GM15510 (cell line): ENCODE results near the gene TBCD.

ENCODE experiments used
- POLR2A ChIP-seq: IDR thresholded peaks from 3 replicates; pipeline ENCODE4 v1.6.1; 2011; ENCODE audit warnings: borderline replicate concordance; ENCODE audit not compliant: insufficient read length; ENCODE audit errors: extremely low read depth

The TBCD gene

DNA sequence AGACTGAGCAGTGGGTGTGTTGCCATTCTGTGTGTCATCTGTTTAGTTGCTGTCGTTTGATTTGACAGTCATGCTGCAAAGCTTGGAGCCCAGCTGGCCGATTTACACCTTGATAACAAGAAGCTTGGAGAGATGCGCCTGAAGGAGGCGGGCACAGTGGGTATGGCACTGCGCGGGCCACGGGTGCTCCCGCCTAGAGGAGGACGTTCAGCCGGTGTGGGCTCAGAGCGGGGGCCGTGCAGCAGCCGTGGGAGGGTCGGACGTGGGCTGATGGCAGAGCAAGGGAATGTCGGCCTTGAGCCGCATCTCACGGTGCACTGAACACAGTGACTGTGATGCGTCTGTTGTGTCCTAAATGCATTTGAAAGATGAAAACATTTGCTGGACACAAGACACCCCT lies 31.7 kb upstream of the TBCD start:
- no peak for TF ChIP-seq POLR2A

DNA sequence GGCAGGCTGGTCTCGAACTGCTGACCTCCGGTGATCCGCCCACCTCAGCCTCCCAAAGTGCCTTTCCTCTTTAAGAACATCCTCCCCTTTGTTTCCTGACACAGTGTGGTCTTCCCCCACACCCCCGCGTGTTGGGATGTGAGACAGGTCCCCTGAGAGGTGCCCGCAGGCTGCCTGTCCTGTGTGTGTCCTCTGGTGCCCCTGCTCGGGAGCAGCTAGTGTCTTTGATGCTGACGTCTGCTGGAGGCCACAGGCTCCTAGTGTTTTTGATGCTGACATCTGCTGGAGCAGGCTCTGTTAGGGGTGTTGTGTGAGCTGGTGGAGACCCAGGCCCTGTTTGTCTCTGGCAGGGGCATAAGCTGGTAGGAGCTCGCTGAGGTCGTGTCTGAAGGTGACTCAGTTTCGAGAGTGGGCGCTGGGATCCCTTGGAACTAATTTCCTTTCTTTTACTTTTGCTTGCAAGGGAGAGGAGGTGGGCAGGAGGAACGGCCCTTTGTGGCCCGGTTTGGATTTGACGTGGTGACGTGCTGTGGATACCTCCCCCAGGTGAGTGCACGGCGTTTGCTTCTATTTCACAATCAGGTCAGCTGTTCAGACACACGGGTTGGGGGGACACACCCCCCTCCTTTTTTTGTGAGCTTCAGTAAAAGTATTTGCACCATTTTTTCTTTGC lies 29.4 kb upstream of the TBCD start:
- no peak for TF ChIP-seq POLR2A

DNA sequence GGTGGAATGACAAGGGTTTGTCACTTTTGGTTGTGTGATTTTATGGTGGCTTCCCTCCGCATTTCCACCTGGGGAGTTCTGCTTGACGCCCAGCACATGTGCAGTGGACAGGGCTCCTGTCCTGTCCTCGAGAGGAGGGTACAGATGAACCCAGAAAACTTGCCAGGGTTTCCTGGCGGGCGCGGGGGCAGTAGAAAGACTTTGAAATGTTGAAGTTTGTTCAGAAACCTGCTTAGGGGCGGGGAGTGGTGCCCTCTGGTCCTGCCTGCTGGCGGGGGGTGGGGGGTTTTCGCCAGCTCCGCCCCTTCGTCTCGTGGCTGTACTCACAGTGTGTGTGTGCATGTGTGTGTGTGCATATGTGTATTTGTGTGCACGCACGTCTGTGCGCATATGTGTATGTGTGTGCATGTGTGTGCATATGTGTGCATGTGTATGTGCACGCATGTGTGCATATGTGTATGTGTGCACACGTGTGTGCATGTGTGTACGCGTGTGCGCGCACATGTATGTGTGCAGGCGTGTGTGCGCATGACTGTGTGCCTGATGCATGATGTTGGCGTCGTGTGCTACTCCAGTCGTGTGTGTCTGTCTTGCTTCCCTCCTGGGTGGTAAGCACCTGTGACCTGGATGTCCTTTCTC lies 28.6 kb upstream of the TBCD start:
- TF ChIP-seq POLR2A: no peak

DNA sequence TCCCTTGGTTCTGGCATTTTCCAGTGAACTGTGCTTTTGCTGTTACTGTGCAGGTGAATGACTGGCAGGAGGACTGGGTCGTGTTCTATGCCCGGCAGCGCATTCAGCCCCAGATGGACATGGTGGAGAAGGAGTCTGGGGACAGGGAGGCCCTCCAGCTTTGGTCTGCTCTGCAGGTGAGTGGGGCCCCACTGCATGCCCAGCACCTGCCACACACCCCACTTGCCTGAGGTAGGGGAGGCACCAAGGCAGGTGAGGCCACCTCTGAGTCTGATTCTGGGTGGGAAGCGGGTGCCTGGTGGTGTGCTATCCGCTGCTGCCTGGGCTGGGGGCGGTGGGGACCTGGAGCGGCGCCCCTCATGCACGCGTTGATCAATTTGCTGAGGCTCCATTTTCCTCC lies 25.4 kb upstream of the TBCD start:
- no peak for TF ChIP-seq POLR2A

DNA sequence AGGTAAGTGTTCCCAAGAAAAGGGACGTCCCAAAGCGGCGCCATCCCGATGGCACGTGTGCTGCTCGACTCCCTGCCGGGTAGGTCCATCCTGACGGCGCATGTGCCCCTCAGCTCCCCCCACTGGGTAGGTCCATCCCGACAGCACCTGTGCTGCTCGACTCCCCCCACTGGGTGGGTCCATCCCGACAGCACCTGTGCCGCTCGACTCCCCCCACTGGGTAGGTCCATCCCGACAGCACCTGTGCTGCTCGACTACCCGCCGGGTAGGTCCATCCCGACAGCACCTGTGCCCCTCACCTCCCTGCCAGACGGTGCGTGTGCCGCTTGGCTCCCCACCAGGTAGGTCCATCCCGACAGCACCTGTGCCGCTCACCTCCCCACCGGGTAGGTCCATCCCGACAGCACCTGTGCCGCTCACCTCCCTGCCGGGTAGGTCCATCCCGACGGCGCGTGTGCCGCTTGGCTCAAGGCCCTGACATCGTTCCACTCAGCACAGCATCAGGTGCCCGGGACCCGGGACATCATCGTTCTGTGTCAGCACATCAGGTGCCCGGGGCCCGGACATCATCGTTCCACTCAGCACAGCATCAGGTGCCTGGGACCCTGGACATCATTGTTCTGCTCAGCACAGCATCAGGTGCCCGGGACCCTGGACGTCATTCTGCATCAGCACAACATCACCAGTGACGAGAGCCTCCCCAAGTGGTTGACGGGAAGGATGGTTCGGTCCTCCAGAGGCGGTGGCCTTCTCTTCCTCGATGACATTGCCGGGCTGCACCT lies 22.2 kb upstream of the TBCD start:
- no peak for TF ChIP-seq POLR2A

DNA sequence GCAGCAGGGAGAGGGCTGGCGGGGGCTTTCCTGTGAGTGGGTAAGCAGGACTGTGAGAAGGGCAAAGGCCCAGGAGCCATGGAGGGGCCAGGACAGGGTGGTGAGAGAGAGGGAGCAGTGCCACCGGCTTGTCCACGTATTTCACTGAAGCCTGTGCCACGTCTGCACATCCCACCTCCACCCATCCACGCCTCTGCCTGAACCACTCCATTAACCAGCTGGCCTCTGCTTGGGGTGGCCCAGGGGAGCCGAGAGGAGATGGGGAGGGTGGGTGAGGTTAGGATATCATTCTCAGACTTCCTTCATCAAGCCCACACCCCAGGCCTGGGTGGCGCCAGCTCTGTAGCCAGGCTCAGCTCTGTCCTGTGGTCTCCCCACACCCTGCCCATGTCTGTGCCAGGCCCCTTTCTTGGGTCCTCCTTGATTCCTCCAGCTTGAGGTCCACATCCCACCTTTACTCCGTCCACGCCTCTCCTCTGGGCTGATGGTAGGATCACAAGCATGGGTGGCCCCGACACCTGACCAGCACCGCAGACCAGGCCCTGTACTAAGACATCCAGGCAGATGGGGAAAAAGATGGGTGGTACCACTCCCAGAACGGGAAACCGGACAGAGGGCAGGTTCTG lies 19.6 kb upstream of the TBCD start:
- no peak for TF ChIP-seq POLR2A

DNA sequence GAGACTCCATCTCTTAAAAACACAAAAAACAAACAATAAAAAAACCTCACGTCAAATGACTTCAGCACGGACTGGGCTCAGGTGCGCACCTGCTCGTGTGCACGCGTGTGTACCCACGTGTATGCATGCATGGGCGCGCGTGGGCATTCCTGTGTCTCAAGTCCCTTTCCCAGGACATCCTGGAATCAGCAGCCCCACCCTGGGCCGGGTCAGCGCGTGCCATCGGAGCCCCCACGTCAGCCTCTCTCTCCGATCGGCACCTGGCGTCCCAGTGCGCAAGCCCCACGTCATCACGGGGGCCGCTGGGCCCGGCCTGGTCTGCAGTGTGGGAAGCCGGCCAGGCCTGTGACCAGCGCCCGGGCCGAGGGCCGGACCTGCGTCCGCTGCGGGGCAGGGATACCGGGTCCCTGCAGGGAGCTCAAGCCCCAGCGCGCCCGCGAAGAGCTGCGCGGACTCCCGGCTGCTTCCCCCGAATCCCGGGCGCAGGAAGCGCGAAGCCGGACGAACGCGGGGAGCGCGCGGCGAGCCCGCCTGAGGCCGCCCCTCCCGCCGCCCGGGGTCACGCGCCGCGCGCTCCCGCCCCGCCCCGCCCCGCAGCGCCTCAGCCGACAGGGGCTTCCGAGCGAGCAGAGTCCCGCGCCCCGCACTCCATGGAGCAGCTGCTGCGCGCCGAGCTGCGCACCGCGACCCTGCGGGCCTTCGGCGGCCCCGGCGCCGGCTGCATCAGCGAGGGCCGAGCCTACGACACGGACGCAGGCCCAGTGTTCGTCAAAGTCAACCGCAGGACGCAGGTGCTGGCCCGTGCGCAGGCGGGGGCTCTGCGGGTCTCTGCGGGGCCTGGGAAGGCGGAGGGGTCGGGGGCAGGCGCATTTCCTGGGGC lies 16.6 kb upstream of the TBCD start, which contains the start of gene FN3K:
Gene FN3K, plus strand, starts transcription at position 629 of the 880 bp plus-strand sequence. Its CDS starts 22 bp downstream, at position 651.
- TF ChIP-seq POLR2A: no peak

DNA sequence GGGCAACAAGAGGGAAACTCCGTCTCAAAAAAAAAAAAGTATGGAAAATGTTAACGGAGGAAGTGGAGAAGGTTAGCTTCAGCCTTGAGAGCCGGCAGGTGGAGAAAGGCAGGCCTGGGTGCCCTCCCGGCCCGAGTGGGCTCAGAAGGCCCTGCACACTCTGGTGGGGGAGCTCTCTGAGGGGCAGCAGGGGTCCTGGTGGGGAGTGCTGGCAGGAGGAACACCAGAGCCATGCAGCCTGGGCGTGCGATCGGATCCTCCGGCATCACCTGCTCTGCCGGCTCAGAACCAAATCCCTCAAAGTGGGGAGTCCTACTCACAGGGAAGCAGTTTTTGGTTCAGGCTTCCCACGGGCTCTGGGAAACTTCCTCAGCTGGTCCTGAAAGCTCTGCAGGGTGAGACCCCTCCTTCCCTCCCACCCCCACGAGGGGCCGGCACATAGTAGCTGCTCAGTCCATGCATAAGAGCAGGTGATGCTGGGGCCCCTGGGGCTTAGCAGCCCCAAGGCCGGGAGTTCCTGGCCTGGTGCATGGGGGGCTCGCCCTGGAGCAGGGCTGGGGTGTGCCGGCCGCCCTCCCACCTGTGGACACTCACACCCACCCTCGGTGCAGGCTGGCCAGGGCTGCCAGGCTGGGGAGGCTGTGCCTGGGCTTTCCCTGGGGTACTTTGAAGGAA lies 15.2 kb upstream of the TBCD start:
- TF ChIP-seq POLR2A: no peak

DNA sequence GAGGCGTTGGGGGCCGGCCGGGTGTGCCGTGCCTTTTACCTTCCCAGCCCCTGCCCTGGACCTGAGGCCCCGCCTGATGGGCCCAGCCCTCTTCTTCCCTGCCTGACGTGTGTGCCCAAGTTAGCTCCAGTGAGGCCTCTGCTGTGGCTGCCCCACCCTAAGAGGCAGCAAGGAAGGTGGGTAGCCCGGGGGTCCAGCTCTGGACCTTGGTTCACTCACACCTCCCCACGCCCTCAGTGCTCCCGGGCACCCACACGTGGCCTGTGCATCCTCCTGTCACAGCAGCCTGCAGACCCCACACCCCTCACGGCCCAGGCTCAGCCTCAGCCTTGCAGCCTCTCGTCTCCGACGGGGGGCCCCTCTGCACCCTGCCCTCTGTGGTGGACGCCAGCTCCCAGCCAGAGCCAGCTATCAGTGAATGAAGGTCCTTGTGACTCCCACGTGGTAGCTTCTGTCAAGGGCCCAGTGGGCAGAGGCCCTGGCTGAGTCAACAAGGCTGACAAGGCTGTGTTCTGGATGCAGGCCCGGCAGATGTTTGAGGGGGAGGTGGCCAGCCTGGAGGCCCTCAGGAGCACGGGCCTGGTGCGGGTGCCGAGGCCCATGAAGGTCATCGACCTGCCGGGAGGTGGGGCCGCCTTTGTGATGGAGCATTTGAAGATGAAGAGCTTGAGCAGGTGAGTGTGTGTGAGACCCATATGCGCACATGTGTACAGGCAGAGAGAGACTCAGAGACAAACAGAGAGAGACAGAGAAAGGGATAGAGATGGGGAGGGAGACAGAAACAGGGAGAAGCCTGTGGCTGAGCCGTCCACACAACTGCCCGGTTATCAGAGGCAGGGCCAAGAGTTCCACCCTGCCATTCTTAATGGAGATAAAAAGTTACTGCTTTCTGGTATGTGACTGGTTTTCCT lies 13.6 kb upstream of the TBCD start:
- no peak for TF ChIP-seq POLR2A

DNA sequence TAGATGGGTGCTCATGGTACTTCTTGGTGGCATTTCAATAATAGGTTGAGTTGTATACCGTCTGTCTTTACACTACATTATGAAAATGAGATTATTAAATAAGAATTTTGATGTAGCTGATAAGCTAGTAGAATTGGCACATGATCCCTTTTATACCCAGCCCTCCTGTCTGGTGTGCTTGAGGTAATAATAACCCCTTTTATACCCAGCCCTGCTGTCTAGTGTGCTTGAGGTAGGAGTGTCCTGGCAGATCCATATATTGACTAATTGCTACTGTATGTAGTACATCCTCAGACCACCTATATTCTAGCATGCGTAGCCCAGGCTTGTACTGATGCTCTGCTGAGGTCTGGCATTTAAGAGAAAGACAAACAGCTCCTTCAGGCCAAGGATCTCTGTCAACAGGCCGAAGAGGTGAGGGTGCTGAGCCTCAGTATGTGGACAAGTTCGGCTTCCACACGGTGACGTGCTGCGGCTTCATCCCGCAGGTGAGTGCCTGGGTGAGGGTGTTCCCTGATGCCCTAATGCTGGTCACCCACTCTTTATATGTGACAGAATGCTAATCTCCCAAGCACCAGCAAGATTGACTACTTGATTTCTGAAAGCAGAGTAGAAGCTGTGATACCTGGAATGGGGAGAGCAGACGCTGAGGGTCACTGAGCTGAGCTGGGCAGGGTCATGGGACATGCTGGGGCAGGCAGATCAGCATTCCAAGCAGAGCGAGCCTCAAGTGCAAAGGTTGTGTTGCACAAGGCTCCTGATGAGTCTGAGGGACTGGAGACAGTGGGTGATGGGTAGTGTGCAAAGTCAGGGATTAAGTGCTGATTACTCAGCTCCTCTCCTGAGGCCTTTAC lies 10.7 kb upstream of the TBCD start:
- no peak for TF ChIP-seq POLR2A

DNA sequence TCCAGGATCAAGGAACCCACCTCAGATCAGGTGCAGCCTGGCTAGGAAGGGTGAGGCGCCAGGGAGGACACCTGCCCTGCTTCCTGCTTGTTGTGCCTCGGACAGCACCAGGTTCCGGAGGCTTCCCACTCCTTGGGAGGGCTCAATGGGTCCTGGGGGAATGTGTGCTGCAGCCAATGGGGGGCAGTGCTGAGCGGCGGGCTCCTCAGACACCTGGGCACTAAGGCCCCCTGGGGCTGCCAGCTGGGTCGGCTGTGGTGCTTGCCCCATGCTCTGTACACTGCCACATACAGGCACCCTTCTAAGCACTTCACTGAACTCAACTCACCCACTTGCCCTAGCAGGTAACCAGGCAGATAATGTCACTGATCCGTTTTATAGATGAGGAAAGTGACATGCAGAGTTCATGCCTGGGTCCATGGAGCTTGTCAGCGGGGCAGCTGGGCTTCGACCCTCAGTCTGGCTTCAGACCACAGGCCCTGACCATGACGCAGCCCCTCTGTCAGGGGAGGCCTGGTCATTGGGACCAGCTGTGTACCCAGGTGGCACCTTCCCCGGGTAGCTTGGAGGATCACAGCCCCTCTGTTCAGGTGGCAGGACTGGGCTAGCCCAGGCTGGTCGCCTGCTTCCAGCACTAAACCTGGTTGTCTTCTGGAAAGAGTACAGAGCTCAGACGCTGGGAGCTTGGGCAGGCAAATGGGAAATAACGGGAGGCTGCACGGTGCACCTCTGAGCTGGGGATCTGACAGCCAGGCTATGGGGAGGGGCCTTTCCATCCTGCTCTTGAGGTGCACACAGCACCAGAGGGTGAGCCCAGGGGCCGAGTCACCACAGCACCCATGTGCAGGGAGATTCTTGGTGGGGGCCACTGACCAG lies 8.3 kb upstream of the TBCD start:
- no peak for TF ChIP-seq POLR2A
